Measurements from ENCODE around the gene RNF19B.

DNA sequence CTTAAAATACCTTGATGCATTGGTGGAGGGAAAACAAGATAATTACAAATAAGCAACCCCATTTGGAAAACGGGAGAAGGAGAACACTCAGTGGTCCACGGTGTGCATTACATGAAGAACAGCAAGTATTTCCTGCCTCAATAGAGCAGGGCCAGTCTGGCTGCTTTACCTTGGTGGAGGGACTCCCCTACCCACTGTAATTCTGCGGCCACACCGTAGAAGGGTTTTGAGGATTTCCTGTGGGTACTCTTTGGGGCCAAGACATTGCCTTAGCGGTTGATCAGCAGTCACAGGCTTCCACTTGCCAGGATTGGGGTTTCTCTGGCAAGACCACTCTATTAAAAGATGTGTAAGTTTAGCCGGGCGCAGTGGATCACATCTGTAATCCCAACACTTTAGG is 47.1 kb downstream of the RNF19B start:
- TF ChIP-seq, protein P1, sequence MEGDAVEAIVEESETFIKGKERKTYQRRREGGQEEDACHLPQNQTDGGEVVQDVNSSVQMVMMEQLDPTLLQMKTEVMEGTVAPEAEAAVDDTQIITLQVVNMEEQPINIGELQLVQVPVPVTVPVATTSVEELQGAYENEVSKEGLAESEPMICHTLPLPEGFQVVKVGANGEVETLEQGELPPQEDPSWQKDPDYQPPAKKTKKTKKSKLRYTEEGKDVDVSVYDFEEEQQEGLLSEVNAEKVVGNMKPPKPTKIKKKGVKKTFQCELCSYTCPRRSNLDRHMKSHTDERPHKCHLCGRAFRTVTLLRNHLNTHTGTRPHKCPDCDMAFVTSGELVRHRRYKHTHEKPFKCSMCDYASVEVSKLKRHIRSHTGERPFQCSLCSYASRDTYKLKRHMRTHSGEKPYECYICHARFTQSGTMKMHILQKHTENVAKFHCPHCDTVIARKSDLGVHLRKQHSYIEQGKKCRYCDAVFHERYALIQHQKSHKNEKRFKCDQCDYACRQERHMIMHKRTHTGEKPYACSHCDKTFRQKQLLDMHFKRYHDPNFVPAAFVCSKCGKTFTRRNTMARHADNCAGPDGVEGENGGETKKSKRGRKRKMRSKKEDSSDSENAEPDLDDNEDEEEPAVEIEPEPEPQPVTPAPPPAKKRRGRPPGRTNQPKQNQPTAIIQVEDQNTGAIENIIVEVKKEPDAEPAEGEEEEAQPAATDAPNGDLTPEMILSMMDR (conservative IDR thresholded peaks at IDR 0.05 in 1 of 2, IDR thresholded peaks at IDR 0.05 in 1 of 2; ENCODE audit: extremely low read depth in 1 of 2, insufficient read depth in 1 of 2, low read depth in 1 of 2, low read length in 2 of 2), result no peak
- no peak for TF ChIP-seq EZH2 (IDR thresholded peaks at IDR 0.05; ENCODE audit: borderline replicate concordance, low read length)
